ENCODE measurements around the gene WWC2. TPM values are rescaled to one million over a fixed set of nuclear protein-coding genes. Genes with fewer than 3 reads are reported as not detected.

The WWC2 gene
- total RNA-seq, 1 experiment from 2014 or later, result 39.1 TPM

DNA sequence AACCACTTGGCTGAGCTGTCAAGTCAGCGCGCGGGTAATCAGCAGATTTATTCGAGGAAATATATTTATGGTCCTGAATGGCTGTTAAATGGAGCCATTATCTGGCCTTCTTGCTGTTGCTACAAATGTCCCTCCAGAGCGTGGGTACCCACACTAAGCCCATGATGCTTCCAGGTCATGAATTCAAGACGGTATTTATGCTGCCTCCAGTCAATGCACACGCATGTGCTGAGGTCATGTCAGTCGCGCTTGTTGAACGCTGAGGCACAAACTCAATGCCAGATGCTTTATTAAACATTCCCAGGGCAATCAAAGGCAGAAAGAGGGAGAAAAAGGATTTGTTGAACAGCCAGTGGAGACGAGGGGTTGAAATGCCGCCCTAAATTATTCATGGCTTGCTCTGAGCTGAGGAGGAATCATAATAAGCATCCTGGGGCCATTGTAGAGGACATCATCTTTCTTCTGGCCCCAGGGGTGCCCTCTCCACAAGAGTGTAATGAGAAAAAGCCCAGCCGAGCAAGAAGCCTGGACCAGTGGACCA is 259.2 kb downstream of the WWC2 start:
- Histone ChIP-seq H3K27ac (ENCODE audit: low read depth, low read length) (no peak overlapping the region), H4K20me1 (ENCODE audit: insufficient read depth) (no peaks in the 10 kb centered on the region), H3K9me3 (ENCODE audit: control insufficient read depth in 1 of 2, insufficient read depth in 1 of 2, low read depth in 1 of 2, low read length in 2 of 2) (no peaks in the 10 kb centered on the region), H3K4me3 (replicated peaks in 1 of 2; ENCODE audit: low read depth in 1 of 2, low read length in 2 of 2) (no peak overlapping the region), H2AFZ (ENCODE audit: low read depth, low read length, poor library complexity, severe bottlenecking) (no peak overlapping the region), H3K4me2 (ENCODE audit: low read length) (no peak overlapping the region), H3K79me2 (ENCODE audit: insufficient read depth, low read length) (no peaks in the 10 kb centered on the region), H3K27me3 (ENCODE audit: insufficient read depth, low read length) (no peaks in the 10 kb centered on the region), H3K9ac (ENCODE audit: low read length) (no peak overlapping the region), H3K9me2 (ENCODE audit: insufficient read depth) (no peaks in the 10 kb centered on the region), H3K4me1 (ENCODE audit: control insufficient read depth in 1 of 2, insufficient read depth in 2 of 2, low read length in 2 of 2) (peaks cover 0 to 9% of the 10 kb centered on the region in 2 experiments; a peak in 2 of 4 replicates), H3K36me3 (ENCODE audit: control insufficient read depth in 1 of 2, insufficient read depth in 2 of 2, low read length in 2 of 2) (no peaks in the 10 kb centered on the region)
- RAD21 ChIA-PET (ENCODE audit: low non-redundant PET in 1 of 2, low total read pairs in 2 of 2, uncharacterized antibody in 2 of 2, unreplicated experiment in 2 of 2), result no interaction called here
- no TSS peak for BruUV-seq (replicated peaks)
- DNase-seq (ENCODE audit: low read depth, low spot score), result no peak
- intact Hi-C loops (cut with micrococcal nuclease), result no loop called here
- no peak for ATAC-seq
- CTCF ChIA-PET, result no interaction called here
- POLR2A ChIA-PET, result no interaction called here
- no peak for TF ChIP-seq YY1 (IDR thresholded peaks at IDR 0.05; ENCODE audit: extremely low read depth, insufficient replicate concordance, low read depth, low read length)
- TF ChIP-seq EZH2phosphoT487 (IDR thresholded peaks at IDR 0.05; ENCODE audit: borderline replicate concordance), result no peak
- no peak for TF ChIP-seq POLR2AphosphoS5 (IDR thresholded peaks at IDR 0.05; ENCODE audit: low read depth, low read length)
- TF ChIP-seq CEBPB (IDR thresholded peaks at IDR 0.05; ENCODE audit: low read depth), result no peak
- TF ChIP-seq TCF7L2 (IDR thresholded peaks at IDR 0.05; ENCODE audit: borderline replicate concordance, extremely low read depth, insufficient read depth, insufficient read length), result no peak
- TF ChIP-seq, protein P1, sequence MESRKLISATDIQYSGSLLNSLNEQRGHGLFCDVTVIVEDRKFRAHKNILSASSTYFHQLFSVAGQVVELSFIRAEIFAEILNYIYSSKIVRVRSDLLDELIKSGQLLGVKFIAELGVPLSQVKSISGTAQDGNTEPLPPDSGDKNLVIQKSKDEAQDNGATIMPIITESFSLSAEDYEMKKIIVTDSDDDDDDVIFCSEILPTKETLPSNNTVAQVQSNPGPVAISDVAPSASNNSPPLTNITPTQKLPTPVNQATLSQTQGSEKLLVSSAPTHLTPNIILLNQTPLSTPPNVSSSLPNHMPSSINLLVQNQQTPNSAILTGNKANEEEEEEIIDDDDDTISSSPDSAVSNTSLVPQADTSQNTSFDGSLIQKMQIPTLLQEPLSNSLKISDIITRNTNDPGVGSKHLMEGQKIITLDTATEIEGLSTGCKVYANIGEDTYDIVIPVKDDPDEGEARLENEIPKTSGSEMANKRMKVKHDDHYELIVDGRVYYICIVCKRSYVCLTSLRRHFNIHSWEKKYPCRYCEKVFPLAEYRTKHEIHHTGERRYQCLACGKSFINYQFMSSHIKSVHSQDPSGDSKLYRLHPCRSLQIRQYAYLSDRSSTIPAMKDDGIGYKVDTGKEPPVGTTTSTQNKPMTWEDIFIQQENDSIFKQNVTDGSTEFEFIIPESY (IDR thresholded peaks at IDR 0.05; ENCODE audit: extremely low read depth, insufficient replicate concordance, low read length), result no peak
- TF ChIP-seq, protein P2, sequence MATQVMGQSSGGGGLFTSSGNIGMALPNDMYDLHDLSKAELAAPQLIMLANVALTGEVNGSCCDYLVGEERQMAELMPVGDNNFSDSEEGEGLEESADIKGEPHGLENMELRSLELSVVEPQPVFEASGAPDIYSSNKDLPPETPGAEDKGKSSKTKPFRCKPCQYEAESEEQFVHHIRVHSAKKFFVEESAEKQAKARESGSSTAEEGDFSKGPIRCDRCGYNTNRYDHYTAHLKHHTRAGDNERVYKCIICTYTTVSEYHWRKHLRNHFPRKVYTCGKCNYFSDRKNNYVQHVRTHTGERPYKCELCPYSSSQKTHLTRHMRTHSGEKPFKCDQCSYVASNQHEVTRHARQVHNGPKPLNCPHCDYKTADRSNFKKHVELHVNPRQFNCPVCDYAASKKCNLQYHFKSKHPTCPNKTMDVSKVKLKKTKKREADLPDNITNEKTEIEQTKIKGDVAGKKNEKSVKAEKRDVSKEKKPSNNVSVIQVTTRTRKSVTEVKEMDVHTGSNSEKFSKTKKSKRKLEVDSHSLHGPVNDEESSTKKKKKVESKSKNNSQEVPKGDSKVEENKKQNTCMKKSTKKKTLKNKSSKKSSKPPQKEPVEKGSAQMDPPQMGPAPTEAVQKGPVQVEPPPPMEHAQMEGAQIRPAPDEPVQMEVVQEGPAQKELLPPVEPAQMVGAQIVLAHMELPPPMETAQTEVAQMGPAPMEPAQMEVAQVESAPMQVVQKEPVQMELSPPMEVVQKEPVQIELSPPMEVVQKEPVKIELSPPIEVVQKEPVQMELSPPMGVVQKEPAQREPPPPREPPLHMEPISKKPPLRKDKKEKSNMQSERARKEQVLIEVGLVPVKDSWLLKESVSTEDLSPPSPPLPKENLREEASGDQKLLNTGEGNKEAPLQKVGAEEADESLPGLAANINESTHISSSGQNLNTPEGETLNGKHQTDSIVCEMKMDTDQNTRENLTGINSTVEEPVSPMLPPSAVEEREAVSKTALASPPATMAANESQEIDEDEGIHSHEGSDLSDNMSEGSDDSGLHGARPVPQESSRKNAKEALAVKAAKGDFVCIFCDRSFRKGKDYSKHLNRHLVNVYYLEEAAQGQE (IDR thresholded peaks at IDR 0.05; ENCODE audit: low read depth), result no peak
